ENCODE data around the gene PDC. TPM values are rescaled to one million over a fixed set of nuclear protein-coding genes. Genes with fewer than 3 reads are reported as not detected.

The PDC gene
- total RNA-seq, 1 donor from 2014 or later = not detected

- no peaks in the 10 kb centered on the region for H3K36me3 Mint-ChIP-seq (ENCODE audit: low read depth)
- no peaks in the 10 kb centered on the region for H3K9me3 Mint-ChIP-seq
- H3K4me1 Mint-ChIP-seq = no peaks in the 10 kb centered on the region
- ATAC-seq (ENCODE audit: low read depth) (no peak), DNase-seq (no peak)
- ChIA-PET POLR2A (no interaction called here), CTCF (no interaction called here)
- no peak overlapping the region for H3K27ac Mint-ChIP-seq
- no peaks in the 10 kb centered on the region for H3K27me3 Mint-ChIP-seq
- TF ChIP-seq CTCF (IDR thresholded peaks at IDR 0.05) = no peak
- H3K4me3 Mint-ChIP-seq = no peak overlapping the region
- intact Hi-C loops (cut with micrococcal nuclease) = no loop called here
These were observed 31.8 kb upstream of the PDC start for GRCh38 chr1:186492531-186493291.

GRCh38 chr1:186491336-186491735 lies 30.4 kb upstream of the PDC start:
- CTCF ChIA-PET = no interaction called here
- Mint-ChIP-seq H3K27ac (no peak overlapping the region), H3K4me1 (no peaks in the 10 kb centered on the region), H3K36me3 (ENCODE audit: low read depth) (no peaks in the 10 kb centered on the region), H3K9me3 (no peaks in the 10 kb centered on the region), H3K27me3 (no peaks in the 10 kb centered on the region), H3K4me3 (no peak overlapping the region)
- ATAC-seq (ENCODE audit: low read depth) (no peak), DNase-seq (no peak)
- intact Hi-C loops (cut with micrococcal nuclease) = no loop called here
- POLR2A ChIA-PET = no interaction called here
- no peak for TF ChIP-seq CTCF (IDR thresholded peaks at IDR 0.05)

GRCh38 chr1:186487163-186487562 lies 26.2 kb upstream of the PDC start:
- Mint-ChIP-seq H3K27ac (no peak overlapping the region), H3K9me3 (no peaks in the 10 kb centered on the region), H3K36me3 (ENCODE audit: low read depth) (no peaks in the 10 kb centered on the region), H3K4me3 (no peak overlapping the region), H3K27me3 (no peaks in the 10 kb centered on the region), H3K4me1 (no peaks in the 10 kb centered on the region)
- DNase-seq (no peak), ATAC-seq (ENCODE audit: low read depth) (no peak)
- CTCF ChIA-PET = no interaction called here
- intact Hi-C loops (cut with micrococcal nuclease) = loop anchor here (10.0 kb wide), 1 partner anchor 318 kb away; no protein-coding TSS in a partner anchor
- no peak for TF ChIP-seq CTCF (IDR thresholded peaks at IDR 0.05)
- POLR2A ChIA-PET = no interaction called here

GRCh38 chr1:186486061-186486460 lies 25.1 kb upstream of the PDC start:
- CTCF ChIA-PET = interaction anchor here (1.7 kb wide), 1 partner anchor 500 kb away, joined by 7 read pairs; no protein-coding TSS in a partner anchor
- no peaks in the 10 kb centered on the region for H3K27me3 Mint-ChIP-seq
- TF ChIP-seq CTCF (IDR thresholded peaks at IDR 0.05) = no peak
- no peak for DNase-seq
- no peaks in the 10 kb centered on the region for H3K36me3 Mint-ChIP-seq (ENCODE audit: low read depth)
- no peaks in the 10 kb centered on the region for H3K4me1 Mint-ChIP-seq
- H3K4me3 Mint-ChIP-seq = no peak overlapping the region
- POLR2A ChIA-PET = no interaction called here
- no peak overlapping the region for H3K27ac Mint-ChIP-seq
- no peaks in the 10 kb centered on the region for H3K9me3 Mint-ChIP-seq
- intact Hi-C loops (cut with micrococcal nuclease) = loop anchor here (10.0 kb wide), 1 partner anchor 319 kb away; no protein-coding TSS in a partner anchor
- no peak for ATAC-seq (ENCODE audit: low read depth)

- Mint-ChIP-seq H3K27me3 (no peaks in the 10 kb centered on the region), H3K36me3 (ENCODE audit: low read depth) (no peaks in the 10 kb centered on the region), H3K4me1 (no peaks in the 10 kb centered on the region), H3K27ac (no peak overlapping the region), H3K4me3 (no peak overlapping the region), H3K9me3 (no peaks in the 10 kb centered on the region)
- ATAC-seq (ENCODE audit: low read depth) (no peak), DNase-seq (no peak)
- TF ChIP-seq CTCF (IDR thresholded peaks at IDR 0.05) = no peak
- POLR2A ChIA-PET = no interaction called here
- CTCF ChIA-PET = interaction anchor here (1.1 kb wide), 1 partner anchor 503 kb away, joined by 5 read pairs; no protein-coding TSS in a partner anchor
- intact Hi-C loops (cut with micrococcal nuclease) = loop anchor here (10.0 kb wide), 1 partner anchor 321 kb away; no protein-coding TSS in a partner anchor
These were observed 22.6 kb upstream of the PDC start for GRCh38 chr1:186483561-186483960.

Data from activated B cell treated with CpG ODN at 0.5 μM for 24 hours (primary cell).